Stimulated activated CD4-positive, alpha-beta T cell treated with anti-CD3 and anti-CD28 coated beads, Interleukin-1b, Interleukin-23, amount 100 ng/mL, for 24 hours (primary cell): Measurements from ENCODE around the gene NPTX1.

Source experiments
- DNase-seq, 4 experiments: peaks; one replicate each; pipeline ENCODE4 v3.0.0-alpha.2; 2020; ENCODE audit warnings: low read depth in 4 of 4, low spot score in 1 of 4

NPTX1 gene

GRCh38 chr17:80481284-80482057, 5.1 kb upstream of the NPTX1 start:
- DNase-seq: no peak

GRCh38 chr17:80480248-80480647, 3.8 kb upstream of the NPTX1 start:
- DNase-seq: no peak

GRCh38 chr17:80479246-80479566, 2.8 kb upstream of the NPTX1 start:
- DNase-seq: no peak

GRCh38 chr17:80478487-80479245, 2.3 kb upstream of the NPTX1 start:
- DNase-seq: no peak

- peak in 1 of 4 experiments; percentile 31 for DNase-seq
These were observed 1.5 kb upstream of the NPTX1 start for GRCh38 chr17:80477647-80478478.

- DNase-seq: no peak
These were observed 655 bp upstream of the NPTX1 start for GRCh38 chr17:80476877-80477646.

- no peak for DNase-seq
These were observed 1.2 kb downstream of the NPTX1 start for GRCh38 chr17:80474961-80475909.

GRCh38 chr17:80474231-80474960, 2.0 kb downstream of the NPTX1 start:
- DNase-seq: no peak

- no peak for DNase-seq
These were observed 2.7 kb downstream of the NPTX1 start for GRCh38 chr17:80473701-80474100.

- DNase-seq: no peak
These were observed 3.4 kb downstream of the NPTX1 start for GRCh38 chr17:80472996-80473395.

GRCh38 chr17:80471922-80472321, 4.5 kb downstream of the NPTX1 start:
- DNase-seq: no peak

GRCh38 chr17:80470603-80471002, 5.8 kb downstream of the NPTX1 start:
- DNase-seq: no peak

GRCh38 chr17:80469667-80470066, 6.7 kb downstream of the NPTX1 start:
- DNase-seq: no peak

- DNase-seq: no peak
These were observed 7.5 kb downstream of the NPTX1 start for GRCh38 chr17:80468781-80469493.

GRCh38 chr17:80468242-80468641, 8.2 kb downstream of the NPTX1 start:
- DNase-seq: no peak

- no peak for DNase-seq
These were observed 10.2 kb downstream of the NPTX1 start for GRCh38 chr17:80466188-80466705.

- DNase-seq: no peak
These were observed 11.0 kb downstream of the NPTX1 start for GRCh38 chr17:80465327-80465974.

GRCh38 chr17:80464486-80464885, 11.9 kb downstream of the NPTX1 start:
- DNase-seq: no peak
